Fibroblast of pulmonary artery (primary cell): Measurements from ENCODE around the gene THAP7.
"Not testable (repeated sequence)": the region's sequence is repeated elsewhere in the genome, so short reads cannot be mapped to it uniquely, and the experiment has no call there.

Source experiments
- DNase-seq: peaks from one replicate; pipeline ENCODE4 v3.0.0-alpha.2; 2010; ENCODE audit warnings: low read depth
- H3K4me3 ChIP-seq: replicated peaks from 2 replicates; pipeline ENCODE4 v1.5.1; 2011; ENCODE audit warnings: low read depth, mild to moderate bottlenecking, control low read depth, low read length, moderate library complexity
- TF ChIP-seq, protein P1 (sequence below): IDR thresholded peaks from 2 replicates; pipeline ENCODE4 v1.5.1; 2011; ENCODE audit warnings: mild to moderate bottlenecking, control low read depth, low read length, inconsistent platforms; ENCODE audit errors: missing control alignments

THAP7 gene

DNA sequence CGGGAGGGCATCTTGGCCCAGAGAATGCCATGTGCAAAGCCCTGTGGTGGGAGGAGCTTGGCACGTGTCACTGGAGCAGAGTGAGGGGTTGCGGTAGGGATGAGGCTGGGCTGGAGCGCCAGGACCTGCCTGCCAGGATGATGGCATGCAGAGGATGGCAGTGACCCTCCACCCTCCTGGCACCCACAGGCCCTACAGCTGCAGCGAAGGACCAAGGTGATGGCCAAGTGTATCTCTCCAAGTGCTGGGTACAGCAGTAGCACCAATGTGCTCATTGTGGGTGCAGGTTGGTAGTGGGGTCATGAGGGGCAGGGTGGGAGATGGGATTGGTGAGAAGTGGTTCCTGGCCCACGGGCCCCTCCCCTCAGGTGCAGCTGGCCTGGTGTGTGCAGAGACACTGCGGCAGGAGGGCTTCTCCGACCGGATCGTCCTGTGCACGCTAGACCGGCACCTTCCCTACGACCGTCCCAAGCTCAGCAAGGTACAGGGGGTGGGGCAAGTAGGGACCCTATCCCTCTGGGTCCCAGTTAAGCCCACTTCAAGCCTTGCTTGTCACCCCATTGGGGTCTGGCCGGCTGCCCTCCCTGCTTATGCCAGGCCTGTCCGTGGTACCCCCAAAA lies 27.5 kb downstream of the THAP7 start:
- no peak for DNase-seq
- TF ChIP-seq, protein P1, sequence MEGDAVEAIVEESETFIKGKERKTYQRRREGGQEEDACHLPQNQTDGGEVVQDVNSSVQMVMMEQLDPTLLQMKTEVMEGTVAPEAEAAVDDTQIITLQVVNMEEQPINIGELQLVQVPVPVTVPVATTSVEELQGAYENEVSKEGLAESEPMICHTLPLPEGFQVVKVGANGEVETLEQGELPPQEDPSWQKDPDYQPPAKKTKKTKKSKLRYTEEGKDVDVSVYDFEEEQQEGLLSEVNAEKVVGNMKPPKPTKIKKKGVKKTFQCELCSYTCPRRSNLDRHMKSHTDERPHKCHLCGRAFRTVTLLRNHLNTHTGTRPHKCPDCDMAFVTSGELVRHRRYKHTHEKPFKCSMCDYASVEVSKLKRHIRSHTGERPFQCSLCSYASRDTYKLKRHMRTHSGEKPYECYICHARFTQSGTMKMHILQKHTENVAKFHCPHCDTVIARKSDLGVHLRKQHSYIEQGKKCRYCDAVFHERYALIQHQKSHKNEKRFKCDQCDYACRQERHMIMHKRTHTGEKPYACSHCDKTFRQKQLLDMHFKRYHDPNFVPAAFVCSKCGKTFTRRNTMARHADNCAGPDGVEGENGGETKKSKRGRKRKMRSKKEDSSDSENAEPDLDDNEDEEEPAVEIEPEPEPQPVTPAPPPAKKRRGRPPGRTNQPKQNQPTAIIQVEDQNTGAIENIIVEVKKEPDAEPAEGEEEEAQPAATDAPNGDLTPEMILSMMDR: no peak

DNA sequence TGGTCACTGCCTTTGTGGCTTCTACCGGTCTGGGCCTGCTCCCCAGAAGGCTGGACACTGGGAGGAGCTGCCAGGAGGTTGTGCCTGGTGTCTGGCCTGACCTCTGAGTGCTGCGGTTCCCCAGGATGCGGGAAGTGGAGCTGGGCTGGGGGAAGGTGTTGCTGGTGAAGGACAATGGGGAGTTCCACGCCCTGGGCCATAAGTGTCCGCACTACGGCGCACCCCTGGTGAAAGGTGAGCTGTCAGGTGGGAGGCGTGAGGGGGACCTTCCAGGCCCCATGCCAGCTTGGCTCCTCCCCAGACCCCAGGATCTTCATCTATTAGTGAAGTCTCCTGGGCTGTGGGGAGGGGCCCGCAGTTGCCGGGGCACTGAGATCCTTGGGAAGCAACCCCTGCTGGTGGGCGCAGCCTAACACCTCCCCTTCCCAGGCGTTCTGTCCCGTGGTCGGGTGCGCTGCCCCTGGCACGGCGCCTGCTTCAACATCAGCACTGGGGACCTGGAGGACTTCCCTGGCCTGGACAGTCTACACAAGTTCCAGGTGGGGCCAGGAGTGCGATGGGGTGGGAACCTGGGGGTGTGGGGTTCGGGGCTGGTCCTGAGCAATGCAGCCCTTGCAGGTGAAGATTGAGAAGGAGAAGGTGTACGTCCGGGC lies 28.2 kb downstream of the THAP7 start:
- TF ChIP-seq, protein P1: no peak
- H3K4me3 ChIP-seq: no peak overlapping the region
- no peak for DNase-seq

More for the DNA sequence above, 27.5 kb downstream of the THAP7 start:
- no peak overlapping the region for H3K4me3 ChIP-seq

DNA sequence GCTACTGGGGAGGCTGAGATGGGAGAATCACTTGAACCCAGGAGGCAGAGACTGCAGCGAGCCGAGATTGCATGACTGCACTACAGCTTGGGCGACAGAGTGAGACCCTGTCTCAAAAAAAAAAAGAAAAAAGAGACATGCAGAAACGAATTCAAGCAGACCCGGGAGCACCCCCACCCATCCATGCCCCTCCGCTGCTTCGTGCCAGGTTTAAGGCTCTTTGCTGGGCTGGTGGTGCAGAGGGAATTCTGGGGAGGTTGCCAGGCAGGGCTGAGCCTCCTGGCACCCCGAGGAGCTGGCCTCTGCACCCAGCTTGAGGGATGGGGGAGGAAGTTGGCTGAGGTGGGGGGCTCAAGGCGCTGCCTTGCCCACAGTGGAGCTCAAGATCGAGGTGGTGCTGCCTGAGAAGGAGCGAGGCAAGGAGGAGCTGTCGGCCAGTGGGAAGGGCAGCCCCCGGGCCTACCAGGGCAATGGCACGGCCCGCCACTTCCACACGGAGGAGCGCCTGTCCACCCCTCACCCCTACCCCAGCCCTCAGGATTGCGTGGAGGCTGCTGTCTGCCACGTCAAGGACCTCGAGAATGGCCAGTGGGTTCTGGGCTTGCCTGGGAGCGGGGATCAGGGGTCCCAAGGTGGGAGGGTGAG lies 28.9 kb downstream of the THAP7 start:
- no peak for DNase-seq
- no peak overlapping the region for H3K4me3 ChIP-seq
- TF ChIP-seq, protein P1: no peak

DNA sequence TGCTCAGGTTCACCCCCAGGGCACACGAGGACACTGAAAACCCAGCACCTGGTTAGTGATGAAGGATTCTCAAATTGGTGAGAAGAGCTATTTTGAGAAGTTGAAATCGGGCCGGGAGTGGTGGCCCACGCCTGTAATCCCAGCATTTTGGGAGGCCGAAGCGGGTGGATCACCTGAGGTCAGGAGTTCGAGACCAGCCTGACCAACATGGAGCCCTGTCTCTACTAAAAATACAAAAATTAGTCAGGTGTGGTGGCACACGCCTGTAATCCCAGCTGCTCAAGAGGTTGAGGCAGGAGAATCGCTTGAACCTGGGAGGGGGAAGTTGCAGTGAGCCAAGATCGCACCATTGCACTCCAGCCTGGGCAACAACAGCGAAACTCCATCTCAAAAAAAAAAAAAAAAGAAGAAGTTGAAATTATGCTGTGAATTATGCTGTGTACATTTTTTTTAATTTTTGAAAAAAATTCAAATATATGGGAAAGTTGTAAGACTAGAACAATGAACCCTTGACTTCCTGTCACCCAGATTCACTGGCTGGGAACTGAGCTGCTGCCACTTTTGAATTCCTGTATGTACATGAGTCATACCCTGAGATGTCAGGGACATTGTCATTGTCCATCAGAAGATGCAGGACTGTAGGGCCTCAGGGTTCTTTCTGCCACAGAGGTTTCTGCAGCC lies 29.8 kb downstream of the THAP7 start:
- not testable (repeated sequence) for H3K4me3 ChIP-seq, DNase-seq

DNA sequence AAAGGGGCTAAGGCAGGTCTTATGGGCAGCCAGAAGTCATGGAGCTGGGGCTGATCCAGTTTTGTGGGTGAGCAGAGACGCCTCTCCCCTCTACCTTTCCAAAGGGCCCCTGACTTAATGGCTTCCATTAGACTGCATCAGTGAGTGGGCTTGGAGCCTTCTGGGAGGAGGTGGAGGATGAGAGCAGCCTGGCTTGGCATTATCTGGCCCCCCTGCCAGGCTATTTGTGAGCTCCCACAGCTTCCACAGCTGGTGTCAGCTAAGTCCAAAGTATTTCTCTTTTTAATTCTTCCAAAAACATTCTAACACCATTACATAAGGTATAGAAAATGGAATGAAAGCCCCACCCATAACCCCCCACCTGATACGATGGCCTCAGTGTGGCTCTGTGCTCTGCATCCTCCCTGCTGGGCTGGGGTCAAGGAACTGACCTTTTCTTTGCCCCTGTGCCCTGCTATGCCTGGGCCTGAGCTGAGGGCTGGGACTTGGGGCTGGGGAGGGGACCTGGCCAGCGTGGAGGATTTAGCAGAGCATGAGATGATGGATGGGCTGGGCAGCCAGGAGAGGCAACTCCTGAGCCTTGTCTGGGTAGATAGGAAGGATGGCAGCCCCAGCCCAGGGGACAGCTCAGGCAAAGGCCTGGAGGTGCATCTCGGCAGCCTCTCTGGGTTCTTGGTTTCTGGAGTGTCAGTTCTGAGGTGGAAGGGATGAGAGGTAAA lies 30.8 kb downstream of the THAP7 start:
- H3K4me3 ChIP-seq: no peak overlapping the region
- TF ChIP-seq, protein P1: no peak
- DNase-seq: no peak

DNA sequence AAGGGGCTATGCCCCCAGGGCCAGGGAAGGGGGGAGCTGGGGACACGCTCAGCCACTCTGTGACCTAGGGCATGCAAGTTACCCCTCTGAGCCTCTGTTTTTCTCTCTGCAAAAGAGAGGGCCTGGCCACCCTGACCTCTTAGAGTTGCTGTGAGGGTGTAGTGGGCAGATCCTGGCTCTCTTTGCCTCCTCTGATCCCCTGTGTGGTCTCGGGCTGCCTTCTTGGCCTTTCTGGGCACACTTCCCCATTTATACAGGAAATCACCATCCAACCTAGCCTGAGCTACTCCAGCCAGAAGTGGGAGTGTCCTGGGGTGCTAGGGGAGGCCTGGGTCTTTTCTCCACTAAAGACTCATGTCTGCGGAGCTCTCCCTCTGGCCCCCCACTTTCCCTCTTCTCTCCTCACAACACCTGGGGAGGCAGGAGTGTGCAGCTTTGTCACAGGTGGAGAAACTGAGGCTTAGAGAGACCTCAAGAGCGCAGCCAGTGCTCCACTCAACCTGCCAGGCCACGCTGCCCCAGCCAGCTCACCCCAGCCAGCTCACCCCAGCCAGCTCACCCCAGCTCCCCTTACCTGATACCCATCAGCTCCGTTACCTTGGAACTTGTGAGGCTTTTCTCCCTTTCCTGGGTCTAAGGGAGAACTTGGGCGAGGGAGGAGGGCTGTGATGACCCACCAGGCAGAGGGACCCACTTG lies 33.5 kb downstream of the THAP7 start:
- no peak overlapping the region for H3K4me3 ChIP-seq
- no peak for DNase-seq
- TF ChIP-seq, protein P1: no peak
